ENCODE data around the gene IL22RA1. TPM values are rescaled to one million over a fixed set of nuclear protein-coding genes. Genes with fewer than 3 reads are reported as not detected.

The IL22RA1 gene
- total RNA-seq: not detected
- 0.11 TPM for polyA plus RNA-seq

GRCh38 chr1:24142546-24143534, at the start of gene IL22RA1:
IL22RA1 (minus strand) TSS chr1:24143140; CDS start chr1:24143082, 58 bp downstream.
- Histone ChIP-seq H3K27ac (ENCODE audit: low read depth) (no peak within 1 kb of the TSS), H3K4me1 (ENCODE audit: insufficient read depth) (no peaks in the 10 kb centered on the region), H3K36me3 (ENCODE audit: insufficient read depth) (no peaks in the 10 kb centered on the region), H3K4me3 (ENCODE audit: low read depth, low read length) (peak within 1 kb of the TSS; percentile 52)
- DNase-seq (ENCODE audit: extremely low spot score): no peak
- WGBS: 48% methylated on average over 22 of the region's 22 CpGs

GRCh38 chr1:24191860-24192259, 48.9 kb upstream of the IL22RA1 start:
- no peaks in the 10 kb centered on the region for H3K4me1 ChIP-seq (ENCODE audit: insufficient read depth)
- no peak overlapping the region for H3K27ac ChIP-seq (ENCODE audit: low read depth)
- H3K36me3 ChIP-seq (ENCODE audit: insufficient read depth): no peaks in the 10 kb centered on the region
- no peak for DNase-seq (ENCODE audit: extremely low spot score)
- H3K4me3 ChIP-seq (ENCODE audit: low read depth, low read length): no peak overlapping the region
- WGBS: 70% methylated on average over 5 of the region's 5 CpGs

- DNase-seq (ENCODE audit: extremely low spot score): no peak
- WGBS: 89% methylated on average over 3 of the region's 3 CpGs
These were observed 48.1 kb upstream of the IL22RA1 start for GRCh38 chr1:24190983-24191461.

GRCh38 chr1:24189528-24189927, 46.6 kb upstream of the IL22RA1 start:
- no peaks in the 10 kb centered on the region for H3K4me1 ChIP-seq (ENCODE audit: insufficient read depth)
- no peak overlapping the region for H3K27ac ChIP-seq (ENCODE audit: low read depth)
- no peak overlapping the region for H3K4me3 ChIP-seq (ENCODE audit: low read depth, low read length)
- no peak for DNase-seq (ENCODE audit: extremely low spot score)
- WGBS: 86% methylated on average over 7 of the region's 7 CpGs
- H3K36me3 ChIP-seq (ENCODE audit: insufficient read depth): no peaks in the 10 kb centered on the region

More at GRCh38 chr1:24190983-24191461, 48.1 kb upstream of the IL22RA1 start:
- H3K4me1 ChIP-seq (ENCODE audit: insufficient read depth): no peaks in the 10 kb centered on the region
- no peak overlapping the region for H3K4me3 ChIP-seq (ENCODE audit: low read depth, low read length)
- no peak overlapping the region for H3K27ac ChIP-seq (ENCODE audit: low read depth)
- H3K36me3 ChIP-seq (ENCODE audit: insufficient read depth): no peaks in the 10 kb centered on the region

GRCh38 chr1:24186993-24187790, 44.3 kb upstream of the IL22RA1 start, which contains the start of gene IFNLR1:
IFNLR1 (minus strand) TSS chr1:24187289; CDS start chr1:24187248, 41 bp downstream.
- no peak for DNase-seq (ENCODE audit: extremely low spot score)
- Histone ChIP-seq H3K4me3 (ENCODE audit: low read depth, low read length) (peak within 1 kb of the TSS; percentile 49), H3K36me3 (ENCODE audit: insufficient read depth) (no peaks in the 10 kb centered on the region), H3K4me1 (ENCODE audit: insufficient read depth) (no peaks in the 10 kb centered on the region), H3K27ac (ENCODE audit: low read depth) (peak within 1 kb of the TSS; percentile 59)
- WGBS: 1% methylated on average over 74 of the region's 74 CpGs

GRCh38 chr1:24186711-24186992, 43.7 kb upstream of the IL22RA1 start:
- Histone ChIP-seq H3K4me3 (ENCODE audit: low read depth, low read length) (peak overlapping the region; percentile 49), H3K27ac (ENCODE audit: low read depth) (peak overlapping the region; percentile 59), H3K36me3 (ENCODE audit: insufficient read depth) (no peaks in the 10 kb centered on the region), H3K4me1 (ENCODE audit: insufficient read depth) (no peaks in the 10 kb centered on the region)
- WGBS: 46% methylated on average over 8 of the region's 8 CpGs
- no peak for DNase-seq (ENCODE audit: extremely low spot score)

- H3K4me3 ChIP-seq (ENCODE audit: low read depth, low read length): no peak overlapping the region
- no peaks in the 10 kb centered on the region for H3K36me3 ChIP-seq (ENCODE audit: insufficient read depth)
- no peak for DNase-seq (ENCODE audit: extremely low spot score)
- no peaks in the 10 kb centered on the region for H3K4me1 ChIP-seq (ENCODE audit: insufficient read depth)
- 75% methylated on average over 13 of the region's 13 CpGs for WGBS
- H3K27ac ChIP-seq (ENCODE audit: low read depth): no peak overlapping the region
These were observed 43.2 kb upstream of the IL22RA1 start for GRCh38 chr1:24186031-24186710.

GRCh38 chr1:24185076-24185475, 42.1 kb upstream of the IL22RA1 start:
- Histone ChIP-seq H3K27ac (ENCODE audit: low read depth) (no peak overlapping the region), H3K4me1 (ENCODE audit: insufficient read depth) (no peaks in the 10 kb centered on the region), H3K36me3 (ENCODE audit: insufficient read depth) (no peaks in the 10 kb centered on the region), H3K4me3 (ENCODE audit: low read depth, low read length) (no peak overlapping the region)
- no peak for DNase-seq (ENCODE audit: extremely low spot score)
- 72% methylated on average over 4 of the region's 4 CpGs for WGBS

GRCh38 chr1:24182061-24182460, 39.1 kb upstream of the IL22RA1 start:
- no peak for DNase-seq (ENCODE audit: extremely low spot score)
- H3K4me3 ChIP-seq (ENCODE audit: low read depth, low read length): no peak overlapping the region
- no peaks in the 10 kb centered on the region for H3K36me3 ChIP-seq (ENCODE audit: insufficient read depth)
- no peak overlapping the region for H3K27ac ChIP-seq (ENCODE audit: low read depth)
- 72% methylated on average over 6 of the region's 6 CpGs for WGBS
- H3K4me1 ChIP-seq (ENCODE audit: insufficient read depth): no peaks in the 10 kb centered on the region

GRCh38 chr1:24181619-24182018, 38.7 kb upstream of the IL22RA1 start:
- 69% methylated on average over 5 of the region's 5 CpGs for WGBS
- no peak overlapping the region for H3K4me3 ChIP-seq (ENCODE audit: low read depth, low read length)
- H3K36me3 ChIP-seq (ENCODE audit: insufficient read depth): no peaks in the 10 kb centered on the region
- no peak overlapping the region for H3K27ac ChIP-seq (ENCODE audit: low read depth)
- H3K4me1 ChIP-seq (ENCODE audit: insufficient read depth): no peaks in the 10 kb centered on the region
- DNase-seq (ENCODE audit: extremely low spot score): no peak

GRCh38 chr1:24180676-24181075, 37.7 kb upstream of the IL22RA1 start:
- no peaks in the 10 kb centered on the region for H3K36me3 ChIP-seq (ENCODE audit: insufficient read depth)
- DNase-seq (ENCODE audit: extremely low spot score): no peak
- H3K4me3 ChIP-seq (ENCODE audit: low read depth, low read length): no peak overlapping the region
- 82% methylated on average over 6 of the region's 6 CpGs for WGBS
- H3K4me1 ChIP-seq (ENCODE audit: insufficient read depth): no peaks in the 10 kb centered on the region
- no peak overlapping the region for H3K27ac ChIP-seq (ENCODE audit: low read depth)

GRCh38 chr1:24179251-24179840, 36.4 kb upstream of the IL22RA1 start:
- WGBS: 72% methylated on average over 10 of the region's 10 CpGs
- Histone ChIP-seq H3K36me3 (ENCODE audit: insufficient read depth) (no peaks in the 10 kb centered on the region), H3K4me3 (ENCODE audit: low read depth, low read length) (no peak overlapping the region), H3K4me1 (ENCODE audit: insufficient read depth) (no peaks in the 10 kb centered on the region), H3K27ac (ENCODE audit: low read depth) (no peak overlapping the region)
- no peak for DNase-seq (ENCODE audit: extremely low spot score)

- Histone ChIP-seq H3K4me1 (ENCODE audit: insufficient read depth) (no peaks in the 10 kb centered on the region), H3K4me3 (ENCODE audit: low read depth, low read length) (no peak overlapping the region), H3K27ac (ENCODE audit: low read depth) (no peak overlapping the region), H3K36me3 (ENCODE audit: insufficient read depth) (no peaks in the 10 kb centered on the region)
- no peak for DNase-seq (ENCODE audit: extremely low spot score)
- WGBS: 84% methylated on average over 3 of the region's 3 CpGs
These were observed 35.5 kb upstream of the IL22RA1 start for GRCh38 chr1:24178407-24178806.

Data from urinary bladder (tissue), 4 donors.